ENCODE data around the gene CYP26A1. TPM values are rescaled to one million over a fixed set of nuclear protein-coding genes. Genes with fewer than 3 reads are reported as not detected.

The CYP26A1 gene
- total RNA-seq, 1 experiment from 2014 or later, result not detected

DNA sequence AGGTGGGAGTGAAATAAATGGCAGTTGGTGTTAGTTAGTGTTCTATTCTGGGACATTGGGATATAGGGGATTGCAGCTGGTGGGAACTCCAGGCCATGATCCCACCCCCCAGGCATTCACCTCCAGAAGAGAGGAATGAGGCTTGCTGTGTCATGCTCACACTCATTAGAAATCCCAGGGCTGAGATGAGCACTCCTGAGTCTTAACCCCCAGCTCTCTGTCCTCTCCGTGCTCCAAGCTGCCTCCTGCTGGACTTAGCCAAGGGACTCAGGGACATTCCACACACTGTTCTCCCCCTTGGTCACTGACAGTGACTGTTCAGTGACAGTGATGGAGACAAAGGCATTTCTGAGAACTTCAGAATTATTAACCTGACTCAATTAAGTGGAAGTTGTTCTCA, 21.5 kb downstream of the CYP26A1 start:
- Histone ChIP-seq H3K36me3 (ENCODE audit: insufficient read depth, low read length, poor library complexity, severe bottlenecking) (no peaks in the 10 kb centered on the region), H3K27ac (ENCODE audit: low read depth, low read length, poor library complexity, severe bottlenecking) (no peak overlapping the region), H3K4me3 (ENCODE audit: low read depth, low read length, poor library complexity, severe bottlenecking) (no peak overlapping the region), H3K9me3 (ENCODE audit: low read depth, low read length, poor library complexity, severe bottlenecking) (no peaks in the 10 kb centered on the region), H3K4me1 (ENCODE audit: insufficient read depth, low read length, poor library complexity, severe bottlenecking) (no peaks in the 10 kb centered on the region), H3K27me3 (replicated peaks; ENCODE audit: insufficient read depth, low read depth, low read length, poor library complexity) (no peaks in the 10 kb centered on the region)
- intact Hi-C loops (cut with micrococcal nuclease; ENCODE audit: unreplicated experiment), result no loop called here
- no TSS peak for BruUV-seq (replicated peaks)
- ChIA-PET POLR2A (ENCODE audit: low non-redundant PET) (no interaction called here), CTCF (no interaction called here)
- TF ChIP-seq EZH2 (IDR thresholded peaks at IDR 0.05; ENCODE audit: borderline replicate concordance, low read depth, low read length, poor library complexity, severe bottlenecking), result no peak
- TF ChIP-seq, protein P1, sequence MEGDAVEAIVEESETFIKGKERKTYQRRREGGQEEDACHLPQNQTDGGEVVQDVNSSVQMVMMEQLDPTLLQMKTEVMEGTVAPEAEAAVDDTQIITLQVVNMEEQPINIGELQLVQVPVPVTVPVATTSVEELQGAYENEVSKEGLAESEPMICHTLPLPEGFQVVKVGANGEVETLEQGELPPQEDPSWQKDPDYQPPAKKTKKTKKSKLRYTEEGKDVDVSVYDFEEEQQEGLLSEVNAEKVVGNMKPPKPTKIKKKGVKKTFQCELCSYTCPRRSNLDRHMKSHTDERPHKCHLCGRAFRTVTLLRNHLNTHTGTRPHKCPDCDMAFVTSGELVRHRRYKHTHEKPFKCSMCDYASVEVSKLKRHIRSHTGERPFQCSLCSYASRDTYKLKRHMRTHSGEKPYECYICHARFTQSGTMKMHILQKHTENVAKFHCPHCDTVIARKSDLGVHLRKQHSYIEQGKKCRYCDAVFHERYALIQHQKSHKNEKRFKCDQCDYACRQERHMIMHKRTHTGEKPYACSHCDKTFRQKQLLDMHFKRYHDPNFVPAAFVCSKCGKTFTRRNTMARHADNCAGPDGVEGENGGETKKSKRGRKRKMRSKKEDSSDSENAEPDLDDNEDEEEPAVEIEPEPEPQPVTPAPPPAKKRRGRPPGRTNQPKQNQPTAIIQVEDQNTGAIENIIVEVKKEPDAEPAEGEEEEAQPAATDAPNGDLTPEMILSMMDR (conservative IDR thresholded peaks at IDR 0.05; ENCODE audit: low read depth, low read length), result no peak
- DNase-seq (ENCODE audit: low spot score), result no peak

DNA sequence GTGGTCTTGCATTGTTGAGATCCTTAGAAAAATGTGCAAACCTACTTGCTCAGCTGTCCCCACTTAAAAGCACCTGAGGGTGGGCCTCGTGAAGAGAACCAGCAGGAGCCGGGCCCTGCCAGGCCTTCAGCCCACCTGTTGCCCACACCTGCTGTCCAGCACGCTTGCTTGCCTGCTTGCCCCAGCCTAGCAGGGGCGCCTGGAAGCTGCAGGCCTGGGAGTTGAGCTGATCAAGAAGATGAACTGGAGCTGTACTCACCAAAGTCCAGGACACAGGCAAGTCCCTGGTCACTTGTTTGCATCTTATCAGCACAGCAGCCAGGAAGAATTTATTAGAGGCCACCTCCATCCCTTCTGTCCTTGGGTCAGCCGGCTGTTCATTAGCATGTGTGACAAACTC, 23.2 kb downstream of the CYP26A1 start:
- intact Hi-C loops (cut with micrococcal nuclease; ENCODE audit: unreplicated experiment), result no loop called here
- ChIA-PET POLR2A (ENCODE audit: low non-redundant PET) (no interaction called here), CTCF (no interaction called here)
- H3K4me3 ChIP-seq (ENCODE audit: low read depth, low read length, poor library complexity, severe bottlenecking), result no peak overlapping the region
- no peaks in the 10 kb centered on the region for H3K9me3 ChIP-seq (ENCODE audit: low read depth, low read length, poor library complexity, severe bottlenecking)
- no peak overlapping the region for H3K27ac ChIP-seq (ENCODE audit: low read depth, low read length, poor library complexity, severe bottlenecking)
- DNase-seq (ENCODE audit: low spot score), result no peak
- TF ChIP-seq, protein P1 (conservative IDR thresholded peaks at IDR 0.05; ENCODE audit: low read depth, low read length), result no peak
- TF ChIP-seq EZH2 (IDR thresholded peaks at IDR 0.05; ENCODE audit: borderline replicate concordance, low read depth, low read length, poor library complexity, severe bottlenecking), result no peak
- no TSS peak for BruUV-seq (replicated peaks)
- no peaks in the 10 kb centered on the region for H3K36me3 ChIP-seq (ENCODE audit: insufficient read depth, low read length, poor library complexity, severe bottlenecking)
- H3K4me1 ChIP-seq (ENCODE audit: insufficient read depth, low read length, poor library complexity, severe bottlenecking), result no peaks in the 10 kb centered on the region
- H3K27me3 ChIP-seq (replicated peaks; ENCODE audit: insufficient read depth, low read depth, low read length, poor library complexity), result no peaks in the 10 kb centered on the region

DNA sequence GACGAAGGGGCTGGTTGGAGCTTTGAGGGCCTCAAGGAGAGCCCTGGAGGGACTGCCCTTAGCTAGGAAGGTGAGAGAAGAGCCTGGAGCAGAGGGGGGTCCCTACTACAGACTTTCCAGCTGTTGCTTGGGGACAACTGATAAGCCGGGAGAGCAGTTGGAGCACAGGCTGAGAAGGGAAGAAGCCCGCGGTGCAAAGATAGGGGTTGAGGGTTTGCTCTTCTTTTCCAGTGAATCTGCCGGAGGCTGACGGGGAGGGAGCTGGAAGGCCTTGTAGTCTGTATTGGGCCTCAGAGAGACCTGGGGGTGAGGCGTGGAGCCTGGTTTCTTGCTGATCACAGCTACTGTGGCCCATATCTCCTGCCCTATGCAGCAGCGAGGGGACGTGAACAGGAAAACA, 23.7 kb downstream of the CYP26A1 start:
- no peaks in the 10 kb centered on the region for H3K36me3 ChIP-seq (ENCODE audit: insufficient read depth, low read length, poor library complexity, severe bottlenecking)
- H3K4me1 ChIP-seq (ENCODE audit: insufficient read depth, low read length, poor library complexity, severe bottlenecking), result no peaks in the 10 kb centered on the region
- BruUV-seq (replicated peaks), result no TSS peak
- ChIA-PET CTCF (no interaction called here), POLR2A (ENCODE audit: low non-redundant PET) (no interaction called here)
- no peaks in the 10 kb centered on the region for H3K9me3 ChIP-seq (ENCODE audit: low read depth, low read length, poor library complexity, severe bottlenecking)
- no peaks in the 10 kb centered on the region for H3K27me3 ChIP-seq (replicated peaks; ENCODE audit: insufficient read depth, low read depth, low read length, poor library complexity)
- DNase-seq (ENCODE audit: low spot score), result no peak
- no peak overlapping the region for H3K27ac ChIP-seq (ENCODE audit: low read depth, low read length, poor library complexity, severe bottlenecking)
- intact Hi-C loops (cut with micrococcal nuclease; ENCODE audit: unreplicated experiment), result no loop called here
- no peak overlapping the region for H3K4me3 ChIP-seq (ENCODE audit: low read depth, low read length, poor library complexity, severe bottlenecking)
- TF ChIP-seq, protein P1 (conservative IDR thresholded peaks at IDR 0.05; ENCODE audit: low read depth, low read length), result no peak
- no peak for TF ChIP-seq EZH2 (IDR thresholded peaks at IDR 0.05; ENCODE audit: borderline replicate concordance, low read depth, low read length, poor library complexity, severe bottlenecking)
